DMS 273 (cell line): ENCODE results near the gene CLEC4F.
"Not testable (repeated sequence)": the region's sequence is repeated elsewhere in the genome, so short reads cannot be mapped to it uniquely, and the experiment has no call there.

Experiments
- DNase-seq: peaks from one replicate; lab custom pipeline; 2025; ENCODE audit not compliant: unreplicated experiment; lab: John Stamatoyannopoulos, UW

CLEC4F gene

GRCh38 chr2:70827388-70827787 lies 7.0 kb upstream of the CLEC4F start:
- DNase-seq = no peak

- no peak for DNase-seq
Measured at GRCh38 chr2:70826696-70827350, 6.4 kb upstream of the CLEC4F start.

- DNase-seq = no peak
Measured at GRCh38 chr2:70823249-70823648, 2.9 kb upstream of the CLEC4F start.

GRCh38 chr2:70822843-70823242 lies 2.4 kb upstream of the CLEC4F start:
- DNase-seq = no peak

- peak; percentile 12 for DNase-seq
Measured at GRCh38 chr2:70817284-70817954, 3.0 kb downstream of the CLEC4F start.

GRCh38 chr2:70816726-70817125 lies 3.7 kb downstream of the CLEC4F start:
- DNase-seq = no peak

GRCh38 chr2:70808983-70809958 lies 11.1 kb downstream of the CLEC4F start:
- peak; percentile 73 for DNase-seq

GRCh38 chr2:70807828-70808118 lies 12.6 kb downstream of the CLEC4F start:
- DNase-seq = no peak

- DNase-seq = peak; percentile 52
Measured at GRCh38 chr2:70807102-70807827, 13.1 kb downstream of the CLEC4F start.

GRCh38 chr2:70806620-70807019 lies 13.8 kb downstream of the CLEC4F start:
- DNase-seq = no peak

- DNase-seq = no peak
Measured at GRCh38 chr2:70806013-70806412, 14.4 kb downstream of the CLEC4F start.

GRCh38 chr2:70801607-70802263 lies 18.7 kb downstream of the CLEC4F start:
- DNase-seq = no peak

GRCh38 chr2:70799706-70800105 lies 20.7 kb downstream of the CLEC4F start:
- no peak for DNase-seq

GRCh38 chr2:70797996-70798395 lies 22.4 kb downstream of the CLEC4F start:
- DNase-seq = not testable (repeated sequence)

- DNase-seq = no peak
Measured at GRCh38 chr2:70797506-70797905, 22.9 kb downstream of the CLEC4F start.

- no peak for DNase-seq
Measured at GRCh38 chr2:70796262-70796661, 24.1 kb downstream of the CLEC4F start.

GRCh38 chr2:70795164-70795995 lies 25.0 kb downstream of the CLEC4F start:
- DNase-seq = no peak

GRCh38 chr2:70793450-70793849 lies 26.9 kb downstream of the CLEC4F start:
- DNase-seq = no peak

- no peak for DNase-seq
Measured at GRCh38 chr2:70790136-70790828, 30.1 kb downstream of the CLEC4F start, which contains the start of gene FIGLA. FIGLA (minus strand) TSS chr2:70790643; CDS start chr2:70790638, 5 bp downstream.
